DOHH2 (cell line): ENCODE measurements around the gene KCNMA1.

Experiments
- CTCF ChIP-seq: fragments of 200-600 bp; sonication (generic); IDR thresholded peaks from one replicate; pipeline ENCODE4 v1.5.1; 2014; ENCODE audit warnings: antibody characterized with exemption, mild to moderate bottlenecking, low read depth, low read length; ENCODE audit not compliant: poor library complexity, severe bottlenecking
- EZH2phosphoT487 ChIP-seq: fragments of 200-600 bp; sonication (generic); IDR thresholded peaks from 2 replicates; pipeline ENCODE4 v1.6.1; 2017; ENCODE audit warnings: borderline replicate concordance, mild to moderate bottlenecking, antibody characterized with exemption, low read length, moderate library complexity, mixed read lengths

DNA sequence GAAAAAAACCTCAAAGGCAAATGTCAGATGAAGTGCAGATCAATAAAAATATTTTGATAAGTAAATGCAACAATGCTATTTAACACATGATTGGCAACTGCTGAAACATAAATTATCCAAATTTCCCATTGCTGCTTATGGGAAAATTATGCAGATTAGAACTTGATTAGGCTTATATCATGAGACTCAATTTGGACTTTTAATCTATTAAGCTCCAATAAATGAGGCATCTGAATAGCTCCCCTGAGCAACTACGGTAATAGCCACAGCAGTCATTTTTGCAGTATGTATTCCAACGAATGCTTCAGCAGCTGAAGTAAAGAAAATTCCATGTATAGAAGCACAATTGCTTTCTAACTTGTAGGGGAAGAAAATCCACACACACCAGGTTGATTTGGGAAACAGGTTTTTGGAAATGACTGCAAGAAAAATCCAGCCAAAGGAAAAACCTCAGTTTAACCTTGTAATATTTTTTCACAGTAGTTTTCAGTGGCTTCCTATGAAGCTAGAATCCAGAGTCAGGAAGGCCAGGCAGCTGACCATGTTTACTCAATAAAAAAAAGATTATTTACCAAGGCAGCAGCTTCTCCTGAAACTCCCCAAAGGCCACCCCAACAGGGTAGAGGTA, 716.1 kb downstream of the KCNMA1 start:
- TF ChIP-seq CTCF (no peak), EZH2phosphoT487 (no peak)
